Daoy (cell line): ENCODE measurements around the gene TNNC2. TPM values are rescaled to one million over a fixed set of nuclear protein-coding genes. Genes with fewer than 3 reads are reported as not detected.
A peak's percentile ranks its signal among the peaks of the same experiment; 100 is the strongest.
"Not testable (repeated sequence)": the region's sequence is repeated elsewhere in the genome, so short reads cannot be mapped to it uniquely, and the experiment has no call there.

ENCODE experiments used
- DNase-seq: peaks from one replicate; pipeline ENCODE4 v3.0.0-alpha.2; 2015; ENCODE audit warnings: low read depth
- total RNA-seq: library from RNA; depleted of rRNA; stranded (reverse); fragments of >200 nt; shearing (Covaris generic); gene quantifications from 2 replicates; pipeline ENCODE4 v1.2.3, GENCODE V29; 2014

Gene TNNC2
- total RNA-seq, 1 experiment from 2014 or later, result not detected

DNA sequence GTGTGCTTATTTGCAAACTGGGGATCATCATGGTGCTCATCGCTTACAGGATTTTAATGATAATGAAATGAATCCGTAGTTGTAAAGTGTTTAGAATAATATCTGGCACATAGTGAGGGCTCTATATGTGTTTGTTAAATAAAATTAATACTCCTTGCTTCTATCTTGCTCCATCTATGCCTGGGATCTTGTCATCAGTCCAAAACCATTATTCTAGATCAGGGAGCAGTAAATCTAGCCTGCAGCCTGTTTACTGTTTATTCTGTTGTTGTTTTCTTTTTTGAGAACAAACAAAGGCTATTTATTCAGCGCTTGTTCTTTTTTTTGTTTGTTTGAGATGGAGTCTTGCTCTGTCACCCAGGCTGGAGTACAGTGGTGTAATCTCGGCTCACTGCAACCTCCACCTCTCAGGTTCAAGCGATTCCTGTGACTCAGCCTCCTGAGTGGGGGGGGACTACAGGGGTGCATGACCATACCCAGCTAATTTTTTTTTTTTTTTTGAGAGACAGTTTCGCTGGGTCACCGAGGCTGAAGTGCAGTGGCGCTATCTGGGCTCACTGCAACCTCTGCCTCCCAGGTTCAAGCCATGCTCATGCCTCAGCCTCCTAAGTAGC is 22.0 kb upstream of the TNNC2 start:
- no peak for DNase-seq

DNA sequence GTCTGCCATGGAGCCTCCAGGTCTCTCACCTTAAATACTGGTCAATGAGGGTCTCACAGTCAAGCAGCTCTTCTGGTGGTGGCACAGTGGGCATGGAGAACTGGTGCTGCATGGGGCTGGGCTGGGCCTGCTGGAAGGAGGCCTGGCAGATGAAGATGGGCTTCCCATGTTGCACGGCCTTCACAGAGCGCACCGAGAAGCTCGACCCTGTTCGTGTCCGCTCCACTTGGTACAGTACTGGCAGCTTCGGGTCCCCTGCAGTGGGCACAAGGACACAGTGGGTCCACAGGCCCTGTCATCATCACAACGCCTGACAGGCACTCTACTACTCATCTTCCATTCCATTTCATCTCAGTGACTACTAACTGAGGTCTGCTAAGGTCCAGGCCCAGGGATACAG is 21.3 kb upstream of the TNNC2 start:
- no peak for DNase-seq

DNA sequence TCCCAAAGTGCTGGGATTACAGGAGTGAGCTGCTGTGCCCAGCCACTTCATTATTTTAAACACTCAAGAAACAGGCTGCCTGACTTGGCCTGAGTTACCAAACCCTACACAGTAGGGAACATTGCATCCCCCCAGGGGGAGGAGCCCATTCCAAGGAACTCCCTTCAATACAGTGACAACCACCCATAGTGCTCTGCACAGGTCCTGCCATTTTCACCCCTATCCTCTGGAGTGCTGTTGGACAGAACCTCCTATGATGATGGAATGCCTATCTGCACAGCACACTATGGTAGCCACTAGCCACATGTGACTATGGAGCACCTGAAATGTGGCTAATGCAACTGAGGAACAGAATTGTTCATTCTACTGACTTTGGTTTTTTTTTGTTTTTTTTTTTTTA is 18.3 kb upstream of the TNNC2 start:
- no peak for DNase-seq

GRCh38 chr20:45843506-45843905 is 16.4 kb upstream of the TNNC2 start:
- no peak for DNase-seq

- no peak for DNase-seq
Measured at GRCh38 chr20:45842169-45842812, 15.2 kb upstream of the TNNC2 start.

DNA sequence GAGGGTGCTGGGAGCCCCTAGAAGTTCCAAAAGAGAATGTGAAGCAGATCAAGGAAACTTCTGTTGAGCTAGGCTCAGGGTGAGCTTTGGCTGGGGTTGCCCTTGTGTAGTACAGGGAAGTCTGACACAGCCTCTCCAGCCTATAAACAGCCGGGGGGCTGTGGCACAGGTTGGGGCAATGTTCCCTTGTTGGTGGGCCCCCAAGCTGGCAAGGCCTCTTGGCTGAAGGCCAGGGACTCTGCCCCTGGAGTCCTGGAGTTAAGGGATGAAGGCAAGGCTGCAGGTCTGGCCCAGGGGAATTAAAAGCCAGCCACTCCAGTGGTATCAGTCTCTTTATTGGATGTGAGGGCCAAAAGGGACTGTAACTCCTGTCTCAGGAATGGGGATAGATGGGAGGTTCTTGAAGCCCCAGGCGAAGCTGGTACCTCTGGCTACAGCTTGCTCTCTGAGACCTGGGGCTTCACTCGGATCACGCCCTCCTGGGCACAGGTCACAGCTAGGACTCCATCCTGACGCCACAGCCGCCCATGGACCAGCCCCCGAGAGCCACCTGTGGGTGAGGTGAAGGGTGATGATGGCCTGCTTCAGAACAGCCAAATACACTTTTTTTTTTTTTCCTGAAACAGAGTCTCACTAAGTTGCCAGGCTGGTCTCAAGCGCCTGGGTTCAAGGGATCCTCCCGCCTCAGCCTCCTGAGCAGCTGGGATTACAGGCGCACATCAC is 14.5 kb upstream of the TNNC2 start:
- DNase-seq, result no peak

- DNase-seq, result no peak
Measured at GRCh38 chr20:45840700-45841198, 13.6 kb upstream of the TNNC2 start.

- no peak for DNase-seq
Measured at GRCh38 chr20:45836841-45837240, 9.7 kb upstream of the TNNC2 start.

DNA sequence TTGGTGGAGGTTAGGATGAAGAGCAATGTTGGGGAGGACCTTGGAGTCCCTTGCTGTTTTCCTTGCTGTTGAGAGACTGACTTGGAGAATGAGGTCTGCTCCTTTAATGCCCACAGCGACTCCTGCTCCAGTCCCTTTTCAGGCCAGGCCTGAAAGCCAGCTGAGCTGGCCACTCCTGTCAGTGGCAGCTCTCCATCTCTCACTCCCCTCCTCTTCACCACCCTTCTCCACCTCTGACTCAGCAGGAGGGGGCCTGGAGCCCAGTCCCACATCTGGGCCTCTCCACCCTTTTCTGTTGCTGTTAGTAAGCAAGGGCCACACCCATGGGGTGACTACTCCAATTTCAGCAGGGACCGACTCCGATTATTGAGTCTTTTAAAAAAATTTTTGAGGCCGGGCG is 8.7 kb upstream of the TNNC2 start:
- DNase-seq, result peak; percentile 38

DNA sequence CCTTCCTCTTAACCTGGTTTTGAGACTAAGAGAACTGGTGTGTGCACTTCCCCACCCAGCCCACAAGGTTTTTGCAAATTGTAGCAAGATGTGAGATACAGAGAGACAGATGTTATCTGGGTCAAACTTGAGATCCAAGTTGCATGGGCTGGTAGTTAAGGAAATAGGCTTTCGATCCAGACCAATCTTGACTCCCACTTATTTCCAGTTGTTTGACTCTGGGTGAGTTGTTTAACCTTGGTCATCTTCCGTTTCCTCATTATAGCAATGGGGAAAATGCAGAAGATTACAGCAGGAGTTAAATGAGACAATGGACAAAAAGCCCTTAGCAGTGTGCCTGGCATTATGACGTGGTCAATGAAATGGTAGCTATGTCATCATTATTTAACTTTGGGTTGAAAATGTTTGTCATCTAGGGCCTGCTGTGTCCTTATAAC is 8.2 kb upstream of the TNNC2 start:
- no peak for DNase-seq

GRCh38 chr20:45834797-45835161 is 7.7 kb upstream of the TNNC2 start:
- no peak for DNase-seq

DNA sequence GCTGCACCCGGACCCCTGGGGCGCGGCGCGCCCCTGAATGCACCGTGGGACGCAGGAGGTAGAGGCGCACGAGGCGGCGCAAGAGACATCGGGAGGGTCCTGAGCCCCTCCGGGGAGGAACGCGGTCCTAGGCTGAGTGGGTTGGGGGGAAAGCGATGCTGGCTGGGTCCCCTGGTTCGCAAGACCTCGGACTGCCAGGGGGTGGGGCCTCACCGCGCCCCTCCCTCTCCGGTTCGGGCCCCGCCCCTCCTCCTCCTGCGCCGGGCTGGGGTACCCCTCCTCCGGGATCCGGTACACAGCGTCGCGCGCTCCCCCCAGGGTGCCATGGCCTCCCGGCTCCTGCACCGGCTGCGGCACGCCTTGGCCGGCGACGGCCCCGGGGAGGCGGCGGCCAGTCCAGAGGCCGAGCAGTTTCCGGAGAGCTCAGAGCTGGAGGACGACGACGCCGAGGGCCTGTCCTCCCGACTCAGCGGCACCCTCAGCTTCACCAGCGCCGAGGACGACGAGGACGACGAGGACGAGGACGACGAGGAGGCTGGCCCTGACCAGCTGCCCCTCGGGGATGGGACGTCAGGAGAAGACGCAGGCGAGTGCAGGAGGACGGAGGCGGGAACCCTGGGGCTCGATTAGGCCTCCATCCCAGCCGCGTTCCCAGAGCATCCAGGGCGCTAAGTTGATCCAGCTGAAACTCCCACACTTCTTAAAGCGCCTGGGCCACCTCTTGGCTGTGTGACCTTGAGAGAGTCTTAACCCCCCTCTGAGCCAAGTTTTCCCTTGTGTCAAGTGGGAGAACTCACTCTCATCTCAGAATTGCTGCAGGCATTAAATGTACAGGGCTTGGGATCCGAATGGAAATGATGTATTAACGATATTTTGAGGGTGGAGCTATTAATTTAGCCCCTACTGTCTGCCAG is 7.0 kb upstream of the TNNC2 start:
- peak; percentile 70 for DNase-seq

DNA sequence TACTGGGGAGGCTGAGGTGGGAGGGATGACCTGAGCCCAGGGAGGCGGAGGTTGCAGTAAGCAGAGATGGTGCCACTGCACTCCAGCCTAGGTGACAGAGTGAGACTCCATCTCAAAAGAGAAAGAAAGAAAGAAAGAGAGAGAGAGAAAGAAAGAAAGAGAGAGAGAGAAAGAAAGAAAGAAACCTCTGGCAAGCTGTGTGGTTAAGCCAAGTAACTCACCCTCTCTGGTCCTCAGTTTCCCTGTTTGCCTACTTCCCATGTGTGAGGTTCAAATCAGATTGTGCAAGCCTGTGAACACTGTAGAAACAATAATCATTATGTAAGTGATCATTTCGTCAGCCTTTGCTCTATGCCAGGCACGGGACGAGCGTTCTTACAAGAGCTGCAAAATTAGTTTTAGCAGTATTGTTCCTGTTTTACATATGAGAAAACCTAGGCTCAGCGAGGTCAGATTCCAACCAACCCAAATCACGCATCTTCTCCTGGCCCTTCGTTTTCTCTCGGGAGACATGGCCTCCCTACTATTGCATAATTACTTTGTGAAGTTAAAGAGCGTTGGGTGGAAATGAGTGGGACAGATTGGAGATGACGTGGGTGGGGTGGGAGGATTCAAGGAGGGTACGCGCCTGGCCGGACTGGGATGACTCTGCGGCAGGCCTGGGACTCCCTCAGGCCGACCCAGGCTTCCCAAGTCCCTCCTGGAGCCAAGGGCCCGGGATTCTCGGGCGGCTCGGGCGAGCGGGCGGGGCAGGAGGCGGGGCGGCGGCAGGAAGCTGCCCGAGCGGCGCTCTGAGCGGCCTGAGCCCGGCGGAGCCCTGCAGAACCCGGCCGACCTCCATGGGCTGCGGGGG is 6.1 kb upstream of the TNNC2 start, which contains the start of gene SNX21:
SNX21 (plus strand) TSS at position 770 of the 853 bp plus-strand sequence. CDS start 121 bp downstream, outside the sequence.
- peak; percentile 86 for DNase-seq

GRCh38 chr20:45832619-45833018 is 5.5 kb upstream of the TNNC2 start:
- no peak for DNase-seq

DNA sequence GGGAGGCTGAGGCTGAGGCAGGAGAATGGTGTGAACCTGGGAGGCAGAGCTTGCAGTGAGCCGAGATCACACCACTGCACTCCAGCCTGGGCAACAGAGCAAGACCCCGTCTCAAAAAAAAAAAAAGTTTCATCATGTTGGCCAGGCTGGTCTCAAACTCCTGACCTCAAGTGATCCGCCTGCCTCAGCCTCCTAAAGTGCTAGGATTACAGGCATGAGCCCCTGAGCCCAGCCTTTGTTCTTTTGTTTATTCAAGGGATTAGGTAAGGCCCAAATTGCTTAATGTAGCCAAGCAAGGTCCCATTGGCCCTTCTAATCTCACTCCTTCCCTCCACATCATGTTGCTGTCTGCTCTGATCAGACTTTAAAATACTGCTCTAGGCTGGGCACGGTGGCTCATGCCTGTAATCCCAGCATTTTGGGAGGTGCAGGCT is 2.6 kb upstream of the TNNC2 start:
- DNase-seq, result not testable (repeated sequence)

- DNase-seq, result no peak
Measured at GRCh38 chr20:45828589-45828988, 1.5 kb upstream of the TNNC2 start.

DNA sequence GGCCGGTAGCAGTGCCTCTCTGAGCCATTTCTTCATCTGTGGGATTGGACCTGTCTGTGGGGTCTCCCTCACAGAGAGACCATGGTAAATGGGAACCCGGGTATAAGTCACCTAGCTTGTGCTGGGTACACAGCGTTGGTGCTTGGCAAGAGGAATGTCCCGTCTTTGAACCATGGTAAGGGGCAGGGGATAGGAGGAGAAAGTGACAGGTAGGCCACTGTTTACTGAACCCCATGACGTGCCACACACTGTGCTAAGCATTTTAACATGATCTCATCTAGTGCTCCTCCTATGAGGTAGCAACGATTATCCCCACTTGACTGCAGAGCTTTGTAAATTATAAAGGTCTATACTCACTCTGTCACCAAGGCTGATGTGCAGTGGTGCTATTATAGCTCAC is 600 bp upstream of the TNNC2 start:
- DNase-seq, result no peak

DNA sequence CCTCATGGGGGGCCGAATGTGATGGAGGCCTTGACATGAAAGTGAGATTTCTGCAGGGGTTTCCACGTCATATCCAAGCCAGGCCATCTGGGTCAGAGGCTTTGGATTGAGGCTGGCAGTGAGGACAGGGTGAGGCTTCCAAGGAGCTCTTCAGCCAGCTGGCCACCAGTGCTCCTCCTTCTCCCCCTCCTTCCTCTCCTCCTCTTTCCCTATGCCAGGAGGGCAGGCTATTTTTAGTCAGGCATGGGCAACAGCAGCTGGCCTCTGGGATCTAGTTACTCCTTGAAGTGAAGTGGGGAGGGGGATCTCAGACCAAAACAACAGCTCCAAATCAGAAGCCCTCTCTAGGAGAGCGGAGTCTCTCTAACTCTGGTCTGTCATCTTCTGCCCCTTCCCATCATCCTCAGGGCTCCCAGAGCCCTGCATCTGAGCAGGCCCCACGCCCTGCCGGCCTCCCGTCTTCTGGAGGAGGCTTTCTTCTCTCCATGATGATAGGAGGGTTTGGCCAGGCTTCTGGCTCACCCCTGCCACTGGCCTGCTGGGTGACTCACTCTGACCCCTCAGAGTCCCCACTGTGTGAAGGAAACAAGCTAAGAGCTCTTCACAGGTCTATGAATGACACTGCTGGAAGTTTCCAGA is 612 bp downstream of the TNNC2 start:
- DNase-seq, result no peak

- DNase-seq, result peak; percentile 29
Measured at GRCh38 chr20:45823949-45824835, 2.9 kb downstream of the TNNC2 start.
